Activated CD8-positive, alpha-beta memory T cell treated with anti-CD3 and anti-CD28 coated beads, Interleukin-2, amount 50 U/mL, for 1 hour (primary cell): Measurements from ENCODE around the gene DLX6.
"Not testable (repeated sequence)": the region's sequence is repeated elsewhere in the genome, so short reads cannot be mapped to it uniquely, and the experiment has no call there.

ENCODE experiments used
- DNase-seq: peaks from one replicate; pipeline ENCODE4 v3.0.0-alpha.2; 2020; ENCODE audit errors: extremely low read depth

DLX6 gene

GRCh38 chr7:97024209-97025129 is 19.1 kb downstream of the DLX6 start, which contains the start of gene DLX5:
Gene DLX5 (minus strand): TSS chr7:97024831. CDS start chr7:97024623, 208 bp downstream.
- no peak for DNase-seq

- no peak for DNase-seq
These were observed 19.8 kb downstream of the DLX6 start for GRCh38 chr7:97025130-97025499.

GRCh38 chr7:97025983-97026714 is 20.8 kb downstream of the DLX6 start:
- DNase-seq, result no peak

GRCh38 chr7:97026715-97027426 is 21.5 kb downstream of the DLX6 start:
- DNase-seq, result no peak

- no peak for DNase-seq
These were observed 22.3 kb downstream of the DLX6 start for GRCh38 chr7:97027427-97028234.

GRCh38 chr7:97034213-97034852 is 29.0 kb downstream of the DLX6 start:
- not testable (repeated sequence) for DNase-seq

GRCh38 chr7:97039374-97040065 is 34.2 kb downstream of the DLX6 start:
- DNase-seq, result no peak

- no peak for DNase-seq
These were observed 37.9 kb downstream of the DLX6 start for GRCh38 chr7:97043281-97043680.
